Astrocyte (in vitro differentiated cells and primary cell): ENCODE data around the gene KARS1.

Experiments
- EZH2 ChIP-seq: IDR thresholded peaks from 2 replicates; pipeline ENCODE4 v1.6.1; 2012; ENCODE audit warnings: mild to moderate bottlenecking, low read length, inconsistent platforms; ENCODE audit not compliant: insufficient read depth
- TF ChIP-seq, protein P1 (sequence below): IDR thresholded peaks from 2 replicates; pipeline ENCODE4 v1.5.1; 2011; ENCODE audit warnings: low read depth, mild to moderate bottlenecking, inconsistent platforms, low read length, moderate library complexity; ENCODE audit not compliant: insufficient read depth

DNA sequence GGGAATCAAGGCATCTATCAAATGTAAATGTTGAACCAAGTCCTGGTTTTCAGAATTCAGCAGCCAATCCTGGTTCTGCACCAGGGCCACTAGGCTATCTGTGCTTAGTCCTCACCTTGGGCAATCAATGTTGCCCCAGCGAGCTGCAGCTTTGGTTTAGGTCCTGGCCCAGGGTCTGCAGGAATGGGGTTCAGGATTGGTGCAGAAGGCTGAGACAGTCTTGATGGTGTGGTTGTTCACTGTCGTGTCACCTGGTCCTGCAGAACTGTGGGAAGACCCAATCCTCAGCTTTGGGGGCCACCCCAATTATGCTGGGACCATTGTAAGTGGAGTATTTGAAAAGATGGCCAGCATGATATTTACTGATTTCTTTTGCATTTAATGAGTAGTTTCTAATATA, 10.7 kb upstream of the KARS1 start:
- TF ChIP-seq, protein P1, sequence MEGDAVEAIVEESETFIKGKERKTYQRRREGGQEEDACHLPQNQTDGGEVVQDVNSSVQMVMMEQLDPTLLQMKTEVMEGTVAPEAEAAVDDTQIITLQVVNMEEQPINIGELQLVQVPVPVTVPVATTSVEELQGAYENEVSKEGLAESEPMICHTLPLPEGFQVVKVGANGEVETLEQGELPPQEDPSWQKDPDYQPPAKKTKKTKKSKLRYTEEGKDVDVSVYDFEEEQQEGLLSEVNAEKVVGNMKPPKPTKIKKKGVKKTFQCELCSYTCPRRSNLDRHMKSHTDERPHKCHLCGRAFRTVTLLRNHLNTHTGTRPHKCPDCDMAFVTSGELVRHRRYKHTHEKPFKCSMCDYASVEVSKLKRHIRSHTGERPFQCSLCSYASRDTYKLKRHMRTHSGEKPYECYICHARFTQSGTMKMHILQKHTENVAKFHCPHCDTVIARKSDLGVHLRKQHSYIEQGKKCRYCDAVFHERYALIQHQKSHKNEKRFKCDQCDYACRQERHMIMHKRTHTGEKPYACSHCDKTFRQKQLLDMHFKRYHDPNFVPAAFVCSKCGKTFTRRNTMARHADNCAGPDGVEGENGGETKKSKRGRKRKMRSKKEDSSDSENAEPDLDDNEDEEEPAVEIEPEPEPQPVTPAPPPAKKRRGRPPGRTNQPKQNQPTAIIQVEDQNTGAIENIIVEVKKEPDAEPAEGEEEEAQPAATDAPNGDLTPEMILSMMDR = no peak
- TF ChIP-seq EZH2 = no peak
